H9 (cell line): ENCODE measurements around the gene RPP38. TPM values are rescaled to one million over a fixed set of nuclear protein-coding genes. Genes with fewer than 3 reads are reported as not detected.

ENCODE experiments used
- DNase-seq: peaks from one replicate; pipeline ENCODE4 v3.0.0-alpha.2; 2017
- H2AFZ ChIP-seq: one replicate; pipeline ENCODE4 v1.6.1; 2013; ENCODE audit warnings: mild to moderate bottlenecking, low read length, control low read depth, moderate library complexity
- H2AK5ac ChIP-seq: 2 replicates; pipeline ENCODE4 v1.6.1; 2013; ENCODE audit warnings: low read length, control low read depth, mixed read lengths; ENCODE audit not compliant: insufficient read length
- H2BK120ac ChIP-seq: one replicate; pipeline ENCODE4 v1.6.1; 2013; ENCODE audit warnings: low read depth, mild to moderate bottlenecking, low read length, control low read depth, inconsistent platforms; ENCODE audit not compliant: poor library complexity, severe bottlenecking
- H2BK12ac ChIP-seq: 2 replicates; pipeline ENCODE4 v1.6.1; 2013; ENCODE audit warnings: low read length, control low read depth, mixed read lengths, low read depth; ENCODE audit not compliant: insufficient read length
- H2BK15ac ChIP-seq: 2 replicates; pipeline ENCODE4 v1.6.1; 2013; ENCODE audit warnings: low read depth, low read length, control low read depth
- H2BK20ac ChIP-seq: one replicate; pipeline ENCODE4 v1.6.1; 2013; ENCODE audit warnings: low read depth, mild to moderate bottlenecking, low read length, control low read depth, inconsistent platforms; ENCODE audit not compliant: poor library complexity, severe bottlenecking
- H2BK5ac ChIP-seq: 2 replicates; pipeline ENCODE4 v1.6.1; 2013; ENCODE audit warnings: low read length, control low read depth, mixed read lengths; ENCODE audit not compliant: insufficient read length
- H3K14ac ChIP-seq: 2 replicates; pipeline ENCODE4 v1.6.1; 2013; ENCODE audit warnings: low read length, control low read depth; ENCODE audit not compliant: insufficient read depth
- H3K18ac ChIP-seq: 2 replicates; pipeline ENCODE4 v1.6.1; 2013; ENCODE audit warnings: low read depth, mild to moderate bottlenecking, mixed read lengths, low read length, control low read depth; ENCODE audit not compliant: insufficient read length
- H3K23ac ChIP-seq: 2 replicates; pipeline ENCODE4 v1.6.1; 2013; ENCODE audit warnings: low read length, control low read depth, mixed read lengths, low read depth; ENCODE audit not compliant: insufficient read length
- H3K23me2 ChIP-seq: 2 replicates; pipeline ENCODE4 v1.6.1; 2013; ENCODE audit warnings: low read depth, mild to moderate bottlenecking, mixed read lengths, low read length, control low read depth; ENCODE audit not compliant: insufficient read length, poor library complexity, severe bottlenecking
- H3K27ac ChIP-seq: 2 replicates; pipeline ENCODE4 v1.5.1; 2013; ENCODE audit warnings: low read length, control low read depth, mixed read lengths, low read depth; ENCODE audit not compliant: insufficient read length
- H3K27me3 ChIP-seq: 2 replicates; pipeline ENCODE4 v1.6.1; 2013; ENCODE audit warnings: low read length, control low read depth, inconsistent platforms; ENCODE audit not compliant: insufficient read depth
- H3K4ac ChIP-seq: 2 replicates; pipeline ENCODE4 v1.6.1; 2013; ENCODE audit warnings: low read depth, mild to moderate bottlenecking, control low read depth, inconsistent platforms, low read length, moderate library complexity
- H3K4me1 ChIP-seq: 2 replicates; pipeline ENCODE4 v1.6.1; 2013; ENCODE audit warnings: low read length, control low read depth, inconsistent platforms; ENCODE audit not compliant: insufficient read depth
- H3K4me2 ChIP-seq: 2 replicates; pipeline ENCODE4 v1.6.1; 2013; ENCODE audit warnings: low read length, control low read depth, mixed read lengths; ENCODE audit not compliant: insufficient read length, insufficient read depth
- H3K56ac ChIP-seq: 2 replicates; pipeline ENCODE4 v1.6.1; 2013; ENCODE audit warnings: low read depth, mild to moderate bottlenecking, mixed read lengths, low read length, control low read depth; ENCODE audit not compliant: insufficient read length
- H3K79me1 ChIP-seq: 2 replicates; pipeline ENCODE4 v1.6.1; 2013; ENCODE audit warnings: low read depth, mild to moderate bottlenecking, moderate library complexity, low read length, control low read depth, inconsistent platforms; ENCODE audit not compliant: insufficient read depth, poor library complexity, severe bottlenecking
- H3K79me2 ChIP-seq: 2 replicates; pipeline ENCODE4 v1.6.1; 2013; ENCODE audit warnings: low read length, control low read depth, inconsistent platforms; ENCODE audit not compliant: insufficient read depth
- H3K9ac ChIP-seq: 2 replicates; pipeline ENCODE4 v1.6.1; 2013; ENCODE audit warnings: low read length, control low read depth, mixed read lengths; ENCODE audit not compliant: insufficient read length; ENCODE audit errors: extremely low read depth
- H3K9me3 ChIP-seq: one replicate; pipeline ENCODE4 v1.6.1; 2013; ENCODE audit warnings: low read depth, low read length, inconsistent platforms; ENCODE audit not compliant: control insufficient read depth
- H3T11ph ChIP-seq: one replicate; pipeline ENCODE4 v1.6.1; 2013; ENCODE audit warnings: mild to moderate bottlenecking, low read length, control low read depth, inconsistent platforms
- H4K20me1 ChIP-seq: one replicate; pipeline ENCODE4 v1.6.1; 2013; ENCODE audit not compliant: control insufficient read depth, insufficient read length, insufficient read depth
- H4K5ac ChIP-seq: 2 replicates; pipeline ENCODE4 v1.6.1; 2013; ENCODE audit warnings: low read depth, mild to moderate bottlenecking, mixed read lengths, low read length, control low read depth; ENCODE audit not compliant: insufficient read length
- H4K8ac ChIP-seq: replicated peaks from 2 replicates; pipeline ENCODE4 v1.6.1; 2013; ENCODE audit warnings: low read length, control low read depth, mixed read lengths, low read depth; ENCODE audit not compliant: insufficient read length
- H4K91ac ChIP-seq: 2 replicates; pipeline ENCODE4 v1.6.1; 2013; ENCODE audit warnings: low read depth, mild to moderate bottlenecking, moderate library complexity, mixed read lengths, low read length, control low read depth; ENCODE audit not compliant: insufficient read length
- H3K27ac Mint-ChIP-seq, 3 experiments: 2 replicates in 2 of 3; 3 replicates in 1 of 3; pipeline ENCODE4 v1.8.0; 2020 to 2021; ENCODE audit warnings: mixed read lengths in 3 of 3, mild to moderate bottlenecking in 1 of 3, moderate library complexity in 1 of 3
- H3K27me3 Mint-ChIP-seq: 2 replicates; pipeline ENCODE4 v1.8.0; 2021; ENCODE audit warnings: low read depth, mild to moderate bottlenecking, moderate library complexity, mixed read lengths
- H3K36me3 Mint-ChIP-seq, 3 experiments: 2 replicates in 2 of 3; 3 replicates in 1 of 3; pipeline ENCODE4 v1.8.0; 2020 to 2021; ENCODE audit warnings: low read depth in 3 of 3, mixed read lengths in 3 of 3; ENCODE audit not compliant: insufficient read depth in 1 of 3
- H3K4me1 Mint-ChIP-seq, 2 experiments: 2 replicates each; pipeline ENCODE4 v1.8.0; 2020; ENCODE audit warnings: mixed read lengths in 2 of 2
- H3K4me3 Mint-ChIP-seq, 2 experiments: 2 replicates in 1 of 2; 3 replicates in 1 of 2; pipeline ENCODE4 v1.8.0; 2020 to 2021; ENCODE audit warnings: mild to moderate bottlenecking in 2 of 2, mixed read lengths in 2 of 2, moderate library complexity in 1 of 2
- H3K9me3 Mint-ChIP-seq, 2 experiments: 2 replicates in 1 of 2; 3 replicates in 1 of 2; pipeline ENCODE4 v1.8.0; 2020; ENCODE audit warnings: mild to moderate bottlenecking in 2 of 2, mixed read lengths in 2 of 2, moderate library complexity in 1 of 2
- CTCF ChIP-seq: fragments of 200-600 bp; sonication (generic); conservative IDR thresholded peaks from 3 replicates; pipeline ENCODE4 v1.8.0; 2021; ENCODE audit warnings: antibody characterized with exemption, mild to moderate bottlenecking
- WGBS: extraction: QIAGEN DNeasy Blood & Tissue Kit; methylation state at CpG from one replicate; pipeline ENCODE4 v1.1.7; 2013; ENCODE audit warnings: missing lambda C conversion rate, low lambda C conversion rate, mixed read lengths; ENCODE audit not compliant: insufficient read length; ENCODE audit errors: extremely low coverage; 5-methylcytosine and 5-hydroxymethylcytosine counted together
- total RNA-seq: library from RNA; stranded (reverse); gene quantifications from 2 replicates; pipeline ENCODE4 v1.2.1, GENCODE V29; 2021

The RPP38 gene
- total RNA-seq, 1 experiment from 2014 or later: 26.6 TPM

- H3K27ac ChIP-seq: no peak overlapping the region
- no peak overlapping the region for H2AK5ac ChIP-seq
- H3K79me2 ChIP-seq: no peaks in the 10 kb centered on the region
- no peak overlapping the region for H4K5ac ChIP-seq
- H4K20me1 ChIP-seq: no peaks in the 10 kb centered on the region
- H3K4ac ChIP-seq: no peak overlapping the region
- no peak overlapping the region for H2BK12ac ChIP-seq
- H3K18ac ChIP-seq: no peak overlapping the region
- H4K91ac ChIP-seq: no peak overlapping the region
- Mint-ChIP-seq H3K4me3 (no peak overlapping the region), H3K27me3 (peaks cover 3% of the 10 kb centered on the region; the same call in 1 of the 2 replicates), H3K36me3 (peaks cover 18 to 31% (median 29%) of the 10 kb centered on the region in 3 experiments), H3K4me1 (no peaks in the 10 kb centered on the region), H3K9me3 (peaks cover 18 to 20% of the 10 kb centered on the region in 2 experiments), H3K27ac (no peak overlapping the region)
- no peak overlapping the region for H3K23ac ChIP-seq
- H2BK20ac ChIP-seq: no peak overlapping the region
- H3K56ac ChIP-seq: no peak overlapping the region
- peaks cover 9% of the 10 kb centered on the region for H3K9me3 ChIP-seq
- no peak overlapping the region for H2AFZ ChIP-seq
- H2BK5ac ChIP-seq: no peak overlapping the region
- no peak overlapping the region for H3K9ac ChIP-seq
- no peaks in the 10 kb centered on the region for H3K27me3 ChIP-seq
- H3K23me2 ChIP-seq: no peaks in the 10 kb centered on the region
- no peak for DNase-seq
- no peak overlapping the region for H2BK120ac ChIP-seq
- H2BK15ac ChIP-seq: no peak overlapping the region
- H4K8ac ChIP-seq: no peak overlapping the region
- no peaks in the 10 kb centered on the region for H3K4me1 ChIP-seq
- no peaks in the 10 kb centered on the region for H3K79me1 ChIP-seq
- H3K4me2 ChIP-seq: no peak overlapping the region
- no peak overlapping the region for H3K14ac ChIP-seq
- TF ChIP-seq CTCF: no peak
- H3T11ph ChIP-seq: no peak overlapping the region
- no CpG with 5 or more reads among the region's 3 CpGs for WGBS
Observed at GRCh38 chr10:15075421-15075820, 21.7 kb upstream of the RPP38 start.
